IMR-90 (cell line): ENCODE data around the gene C15orf61. TPM values are rescaled to one million over a fixed set of nuclear protein-coding genes. Genes with fewer than 3 reads are reported as not detected.

Experiments used
- ATAC-seq: fragments of 200-7000 bp; cut with Tn5 transposase; 2 replicates; pipeline ENCODE4 v1.9.1; 2020; ENCODE audit warnings: low read depth, mild to moderate bottlenecking, moderate library complexity
- Bru-seq: library from RNA; stranded (reverse); fragments of 400-500 nt; gene quantifications from one replicate; lab custom pipeline; 2021; lab: Mats Ljungman, UMichigan
- BruChase-seq, 2 experiments: library from RNA; stranded (reverse); fragments of 400-500 nt; gene quantifications; one replicate each; lab custom pipeline; 2021; lab: Mats Ljungman, UMichigan
- BruUV-seq: library from RNA; stranded (reverse); fragments of 400-500 nt; replicated peaks from 2 replicates; lab custom pipeline; 2021; lab: Mats Ljungman, UMichigan
- CTCF ChIA-PET: fragments of 300-600 bp; formaldehyde crosslinking; extraction: SDS; loops from one replicate; lab custom pipeline; 2021; ENCODE audit warnings: antibody characterized with exemption; lab: Yijun Ruan, JAX
- POLR2A ChIA-PET: fragments of 300-600 bp; sonication (Branson Sonifier 250); formaldehyde crosslinking; loops from one replicate; lab custom pipeline; 2022; ENCODE audit warnings: antibody characterized with exemption; ENCODE audit not compliant: unreplicated experiment; lab: Charles Lee
- DNase-seq: peaks from one replicate; pipeline ENCODE4 v3.0.0; 2013
- H2AFZ ChIP-seq: replicated peaks from 2 replicates; pipeline ENCODE3; 2013; ENCODE audit warnings: low read length, mild to moderate bottlenecking; ENCODE audit not compliant: poor library complexity
- H2AK5ac ChIP-seq: 2 replicates; pipeline ENCODE4 v1.6.1; 2013; ENCODE audit warnings: low read depth, low read length, inconsistent platforms
- H2AK9ac ChIP-seq: replicated peaks from 2 replicates; pipeline ENCODE3; 2013; ENCODE audit warnings: mild to moderate bottlenecking, low read depth, low read length, moderate library complexity; ENCODE audit not compliant: poor library complexity
- H2BK120ac ChIP-seq: 2 replicates; pipeline ENCODE4 v1.6.1; 2013; ENCODE audit warnings: low read depth, low read length, inconsistent platforms
- H2BK15ac ChIP-seq: 3 replicates; pipeline ENCODE4 v1.6.1; 2013; ENCODE audit warnings: low read depth, low read length, inconsistent platforms
- H2BK20ac ChIP-seq: 2 replicates; pipeline ENCODE4 v1.6.1; 2013; ENCODE audit warnings: low read depth, mild to moderate bottlenecking, inconsistent platforms, low read length, moderate library complexity
- H2BK5ac ChIP-seq: 2 replicates; pipeline ENCODE4 v1.6.1; 2013; ENCODE audit warnings: mild to moderate bottlenecking, low read depth, low read length, inconsistent platforms; ENCODE audit not compliant: poor library complexity, severe bottlenecking
- H3K14ac ChIP-seq: replicated peaks from 2 replicates; pipeline ENCODE4 v1.6.1; 2013; ENCODE audit warnings: low read depth, low read length, inconsistent platforms
- H3K18ac ChIP-seq: 2 replicates; pipeline ENCODE4 v1.6.1; 2013; ENCODE audit warnings: low read depth, low read length, control low read depth
- H3K23ac ChIP-seq: 2 replicates; pipeline ENCODE4 v1.6.1; 2013; ENCODE audit warnings: low read depth, low read length, inconsistent platforms
- H3K27ac ChIP-seq: 2 replicates; pipeline ENCODE4 v1.5.1; 2013; ENCODE audit warnings: mild to moderate bottlenecking, control low read depth, low read length; ENCODE audit not compliant: insufficient read depth
- H3K27me3 ChIP-seq: 2 replicates; pipeline ENCODE4 v1.6.1; 2013; ENCODE audit warnings: low read length; ENCODE audit not compliant: control insufficient read depth, insufficient read depth
- H3K36me3 ChIP-seq: 2 replicates; pipeline ENCODE4 v1.6.1; 2013; ENCODE audit warnings: low read length, mixed read lengths; ENCODE audit not compliant: control insufficient read depth, insufficient read depth
- H3K4ac ChIP-seq: 2 replicates; pipeline ENCODE4 v1.6.1; 2013; ENCODE audit warnings: low read depth, low read length, inconsistent platforms
- H3K4me1 ChIP-seq: 2 replicates; pipeline ENCODE4 v1.6.1; 2013; ENCODE audit warnings: low read length, mixed read lengths; ENCODE audit not compliant: control insufficient read depth, insufficient read depth
- H3K4me2 ChIP-seq: 2 replicates; pipeline ENCODE4 v1.6.1; 2013; ENCODE audit warnings: low read depth, mild to moderate bottlenecking, control low read depth, low read length, moderate library complexity
- H3K4me3 ChIP-seq: 2 replicates; pipeline ENCODE4 v1.5.1; 2013; ENCODE audit warnings: low read depth, mild to moderate bottlenecking, control low read depth, low read length, moderate library complexity; ENCODE audit not compliant: insufficient read depth
- H3K56ac ChIP-seq: 2 replicates; pipeline ENCODE4 v1.6.1; 2013; ENCODE audit warnings: low read length, inconsistent platforms; ENCODE audit not compliant: insufficient read depth; ENCODE audit errors: extremely low read depth
- H3K79me1 ChIP-seq, 2 experiments: 2 replicates each; pipeline ENCODE4 v1.6.1; 2013; ENCODE audit warnings: low read length in 2 of 2, inconsistent platforms in 1 of 2, low read depth in 1 of 2
- H3K9ac ChIP-seq: 2 replicates; pipeline ENCODE4 v1.6.1; 2013; ENCODE audit warnings: low read depth, low read length, control low read depth
- H3K9me1 ChIP-seq: 2 replicates; pipeline ENCODE4 v1.6.1; 2013; ENCODE audit warnings: low read length, inconsistent platforms; ENCODE audit not compliant: insufficient read depth
- H3K9me3 ChIP-seq: 2 replicates; pipeline ENCODE4 v1.6.1; 2013; ENCODE audit warnings: low read length; ENCODE audit not compliant: control insufficient read depth, insufficient read depth
- H4K20me1 ChIP-seq: 2 replicates; pipeline ENCODE4 v1.6.1; 2013; ENCODE audit warnings: low read length, inconsistent platforms; ENCODE audit not compliant: insufficient read depth
- H4K5ac ChIP-seq: 2 replicates; pipeline ENCODE4 v1.6.1; 2013; ENCODE audit warnings: mild to moderate bottlenecking, low read depth, low read length, control low read depth
- H4K8ac ChIP-seq, 2 experiments: 2 replicates each; pipeline ENCODE4 v1.6.1; 2013; ENCODE audit warnings: low read depth in 2 of 2, low read length in 2 of 2, control low read depth in 1 of 2, inconsistent platforms in 1 of 2
- H4K91ac ChIP-seq: 2 replicates; pipeline ENCODE4 v1.6.1; 2013; ENCODE audit warnings: low read depth, low read length, inconsistent platforms; ENCODE audit not compliant: insufficient read depth
- BHLHE40 ChIP-seq: fragments of 150-350 bp; IDR thresholded peaks from 2 replicates; pipeline ENCODE4 v1.6.1; 2016; ENCODE audit warnings: mild to moderate bottlenecking, low read depth, low read length
- CHD1 ChIP-seq: IDR thresholded peaks from 2 replicates; pipeline ENCODE4 v1.6.1; 2012; ENCODE audit warnings: low read depth, low read length, improper control_type of control experiment
- ELK1 ChIP-seq: fragments of 150-350 bp; IDR thresholded peaks from 2 replicates; pipeline ENCODE4 v1.6.1; 2016; ENCODE audit warnings: low read depth, mild to moderate bottlenecking, low read length, moderate library complexity, borderline replicate concordance
- FOS ChIP-seq: fragments of 150-350 bp; IDR thresholded peaks from 2 replicates; pipeline ENCODE4 v1.6.1; 2016; ENCODE audit warnings: low read depth, low read length
- MAZ ChIP-seq: IDR thresholded peaks from 2 replicates; pipeline ENCODE4 v1.6.1; 2012; ENCODE audit warnings: low read depth, mild to moderate bottlenecking, low read length, improper control_type of control experiment, moderate library complexity, borderline replicate concordance
- MXI1 ChIP-seq: IDR thresholded peaks from 2 replicates; pipeline ENCODE4 v1.6.1; 2012; ENCODE audit warnings: low read depth, mild to moderate bottlenecking, low read length, moderate library complexity, borderline replicate concordance
- NFE2L2 ChIP-seq: fragments of 150-350 bp; IDR thresholded peaks from 2 replicates; pipeline ENCODE4 v1.6.1; 2016; ENCODE audit warnings: low read depth, mild to moderate bottlenecking, low read length
- POLR2A ChIP-seq: IDR thresholded peaks from 2 replicates; pipeline ENCODE4 v1.6.1; 2012; ENCODE audit warnings: mild to moderate bottlenecking, low read depth, low read length
- RAD21 ChIP-seq: IDR thresholded peaks from 2 replicates; pipeline ENCODE4 v1.6.1; 2012; ENCODE audit warnings: low read length, improper control_type of control experiment
- RFX5 ChIP-seq: IDR thresholded peaks from 2 replicates; pipeline ENCODE4 v1.8.0; 2012; ENCODE audit warnings: low read depth, mild to moderate bottlenecking, low read length, moderate library complexity
- SMC3 ChIP-seq: fragments of 150-350 bp; IDR thresholded peaks from 2 replicates; pipeline ENCODE4 v1.6.1; 2016; ENCODE audit warnings: low read depth, mild to moderate bottlenecking, antibody characterized with exemption, low read length, moderate library complexity
- USF2 ChIP-seq: fragments of 150-350 bp; IDR thresholded peaks from 2 replicates; pipeline ENCODE4 v1.6.1; 2017; ENCODE audit warnings: mild to moderate bottlenecking, antibody characterized with exemption, low read length, low read depth
- WGBS, 2 experiments: methylation state at CpG; one replicate each; pipeline versions ENCODE4 v1.1.5 to v1.1.7; 2013; ENCODE audit warnings: missing lambda C conversion rate in 2 of 2; ENCODE audit not compliant: insufficient read length in 1 of 2; ENCODE audit errors: extremely low coverage in 2 of 2; 5-methylcytosine and 5-hydroxymethylcytosine counted together
- dilution Hi-C: fragments of 300-500 bp; cut with HindIII; formaldehyde crosslinking; loops from one replicate; pipeline ENCODE4 v1.14.3; 2018; ENCODE audit warnings: low sequenced_read_pairs; ENCODE audit not compliant: unreplicated experiment
- in situ Hi-C: fragments of 300-500 bp; cut with MboI; formaldehyde crosslinking; loops from 3 replicates; pipeline ENCODE4 v1.14.3; 2019; ENCODE audit warnings: low sequenced_read_pairs, inconsistent platforms, mixed read lengths
- intact Hi-C: fragments of 100-400 bp; cut with micrococcal nuclease; formaldehyde crosslinking; loops from 2 replicates; pipeline ENCODE4 v1.10.0; 2022
- long read RNA-seq: library from polyadenylated mRNA; unstranded; transcript quantifications from one replicate; pipeline ENCODE4 v2.0.0, GENCODE V29; 2021; ENCODE audit not compliant: unreplicated experiment
- polyA plus RNA-seq, 3 experiments: library from polyadenylated mRNA; depleted of rRNA; stranded (reverse); fragments of >200 nt; gene quantifications; 2 replicates each; pipeline ENCODE4 v1.2.3, GENCODE V29; 2012; ENCODE audit warnings: low replicate concordance in 1 of 3
- total RNA-seq: library from RNA; depleted of rRNA; stranded (reverse); fragments of >200 nt; gene quantifications from 2 replicates; pipeline ENCODE4 v1.2.3, GENCODE V29; 2012; rRNA removed

Gene C15orf61
- total RNA-seq (1.4 and 1.7 TPM in 2 replicates), polyA plus RNA-seq (2012; rRNA removed) (2.5 TPM in 2 replicates), Bru-seq, nascent RNA (percentile 51 among the genes with signal in this experiment), BruChase-seq, experiment 1, labeled RNA remaining after a 6-hour chase (percentile 40 among the genes with signal in this experiment), BruChase-seq, experiment 2, labeled RNA remaining after a 2-hour chase (percentile 45 among the genes with signal in this experiment)
- polyA plus RNA-seq (2012; cell fraction: cytosol; rRNA removed): 1.4 and 3.2 TPM in 2 replicates
- polyA plus RNA-seq (2012; cell fraction: nucleus; rRNA removed; ENCODE audit: low replicate concordance): 1.8 and 1.9 TPM in 2 replicates
- long read RNA-seq, full-length matches to known transcripts: 18 of 19 reads
- long read RNA-seq, partial matches to known transcripts: 0 of 19 reads
- long read RNA-seq, other reads (novel, unspliced or antisense): 1 of 19 reads

- Histone ChIP-seq H3K79me1 (peaks cover 7 to 27% of the 10 kb centered on the region in 2 experiments; a peak in 3 of 4 replicates), H2BK20ac (no peak within 1 kb of the TSS), H3K18ac (peak within 1 kb of the TSS; percentile 66; the same call in 1 of the 2 replicates), H4K5ac (peak within 1 kb of the TSS; percentile 81), H3K9ac (peak within 1 kb of the TSS; percentile 89), H3K4me2 (peak within 1 kb of the TSS; percentile 90), H4K20me1 (peaks cover 3% of the 10 kb centered on the region; the same call in 1 of the 2 replicates), H3K4ac (peak within 1 kb of the TSS; percentile 90), H3K9me3 (no peaks in the 10 kb centered on the region), H2BK120ac (peak within 1 kb of the TSS; percentile 79), H3K36me3 (no peaks in the 10 kb centered on the region), H3K27me3 (no peaks in the 10 kb centered on the region), H3K56ac (peak within 1 kb of the TSS; percentile 54), H3K14ac (peak within 1 kb of the TSS; percentile 96), H2BK15ac (peak within 1 kb of the TSS; percentile 16; the same call in 1 of the 3 replicates), H2BK5ac (peak within 1 kb of the TSS; percentile 86), H3K27ac (peak within 1 kb of the TSS; percentile 94), H3K9me1 (no peaks in the 10 kb centered on the region), H2AFZ (peak within 1 kb of the TSS; percentile 99), H4K8ac (peak within 1 kb of the TSS; percentile 92 to 98), H4K91ac (peak within 1 kb of the TSS; percentile 83), H2AK9ac (peak within 1 kb of the TSS; percentile 68), H3K4me1 (no peaks in the 10 kb centered on the region), H2AK5ac (peak within 1 kb of the TSS; percentile 35; the same call in 1 of the 2 replicates), H3K4me3 (peak within 1 kb of the TSS; percentile 79), H3K23ac (peak within 1 kb of the TSS; percentile 84)
- no TSS peak for BruUV-seq
- peak; percentile 84 for ATAC-seq
- in situ Hi-C loops: no loop called here
- ChIA-PET CTCF (interaction anchor here (0.7 kb wide), 1 partner anchor 72 kb away, joined by 3 read pairs; no protein-coding TSS in a partner anchor), POLR2A (no interaction called here)
- 1% methylated on average over 37 of the region's 94 CpGs; no CpG with 5 or more reads in 1 of the 2 experiments for WGBS, 2 experiments
- intact Hi-C loops: no loop called here
- DNase-seq: peak; percentile 75
- dilution Hi-C loops: no loop called here
- TF ChIP-seq SMC3 (no peak), NFE2L2 (no peak), RFX5 (no peak), FOS (no peak), USF2 (peak; percentile 91), CHD1 (0 out of 2 replicates have a peak, but pooled peaks have one; percentile 38), BHLHE40 (peak; percentile 88), MAZ (peak; percentile 82), MXI1 (peak; percentile 40; the same call in 1 of the 2 replicates), ELK1 (no peak), RAD21 (no peak), POLR2A (peak; percentile 69)
Observed at GRCh38 chr15:67521029-67521782, at the start of gene C15orf61. TSS of gene C15orf61 (plus strand) at chr15:67521131. CDS start at chr15:67521249, 118 bp downstream.
